HEK293 (cell line): Measurements from ENCODE around the gene IZUMO2.
"Not testable (repeated sequence)": the region's sequence is repeated elsewhere in the genome, so short reads cannot be mapped to it uniquely, and the experiment has no call there.

Experiments used
- CTCF ChIA-PET: fragments of 350-600 bp; formaldehyde crosslinking; extraction: SDS; loops from one replicate; lab custom pipeline; 2021; ENCODE audit warnings: antibody characterized with exemption; lab: Yijun Ruan, JAX
- POLR2A ChIA-PET: fragments of 300-600 bp; formaldehyde crosslinking; extraction: SDS; loops from one replicate; lab custom pipeline; 2020; ENCODE audit warnings: antibody characterized with exemption, inconsistent platforms; lab: Yijun Ruan, JAX
- H3K27ac ChIP-seq: fragments of 200-500 bp; sonication (Bioruptor generic); 2 replicates; pipeline ENCODE4 v1.5.1; 2014; ENCODE audit warnings: low read depth, low read length, control low read depth, inconsistent platforms; ENCODE audit errors: extremely low read depth
- H3K36me3 ChIP-seq, 2 experiments: fragments of 200-500 bp in 1 of 2; sonication (Bioruptor generic) in 1 of 2; 1 replicate in 1 of 2; 2 replicates in 1 of 2; pipeline ENCODE4 v1.5.1; 2014 to 2017; ENCODE audit warnings: inconsistent platforms in 2 of 2, low read length in 2 of 2; ENCODE audit not compliant: control insufficient read depth in 2 of 2, insufficient read depth in 1 of 2
- H3K4me1 ChIP-seq: fragments of 200-500 bp; sonication (Bioruptor generic); 2 replicates; pipeline ENCODE4 v1.5.1; 2014; ENCODE audit warnings: mild to moderate bottlenecking, low read length, inconsistent platforms; ENCODE audit not compliant: control insufficient read depth, insufficient read depth
- H3K4me3 ChIP-seq: 2 replicates; pipeline ENCODE4 v1.5.1; 2011; ENCODE audit warnings: low read depth, mild to moderate bottlenecking, control low read depth, low read length, moderate library complexity
- H3K9me3 ChIP-seq: fragments of 200-500 bp; sonication (Bioruptor generic); 2 replicates; pipeline ENCODE4 v1.5.1; 2014; ENCODE audit warnings: low read depth, low read length, inconsistent platforms; ENCODE audit not compliant: control insufficient read depth, insufficient read depth
- GLIS2 ChIP-seq: fragments of 450-650 bp; formaldehyde crosslinking; IDR thresholded peaks from 2 replicates; pipeline ENCODE4 v1.5.1; 2016; ENCODE audit warnings: missing biosample characterization, missing genetic modification characterization
- IKZF3 ChIP-seq: fragments of 450-650 bp; IDR thresholded peaks from 2 replicates; pipeline ENCODE4 v1.5.0; 2018; ENCODE audit warnings: missing biosample characterization, mild to moderate bottlenecking, missing genetic modification characterization, moderate library complexity
- KLF16 ChIP-seq: fragments of 450-650 bp; formaldehyde crosslinking; IDR thresholded peaks from 2 replicates; pipeline ENCODE4 v1.5.1; 2017; ENCODE audit warnings: missing biosample characterization, missing genetic modification characterization
- RBAK ChIP-seq: fragments of 450-650 bp; formaldehyde crosslinking; IDR thresholded peaks from 2 replicates; pipeline ENCODE4 v1.5.1; 2016; ENCODE audit warnings: missing biosample characterization, missing genetic modification characterization
- SP7 ChIP-seq: fragments of 450-650 bp; formaldehyde crosslinking; IDR thresholded peaks from 2 replicates; pipeline ENCODE4 v1.5.1; 2016; ENCODE audit warnings: missing biosample characterization, missing genetic modification characterization
- YY2 ChIP-seq: fragments of 450-650 bp; formaldehyde crosslinking; IDR thresholded peaks from 2 replicates; pipeline ENCODE4 v1.5.1; 2016; ENCODE audit warnings: missing biosample characterization, missing genetic modification characterization
- ZBTB17 ChIP-seq: fragments of 450-650 bp; formaldehyde crosslinking; IDR thresholded peaks from 2 replicates; pipeline ENCODE4 v1.5.1; 2016; ENCODE audit warnings: missing biosample characterization, missing genetic modification characterization
- ZBTB20 ChIP-seq: fragments of 450-650 bp; formaldehyde crosslinking; IDR thresholded peaks from 2 replicates; pipeline ENCODE4 v1.5.1; 2016; ENCODE audit warnings: missing biosample characterization, missing genetic modification characterization
- ZEB2 ChIP-seq: fragments of 450-650 bp; formaldehyde crosslinking; IDR thresholded peaks from 2 replicates; pipeline ENCODE4 v1.5.1; 2016; ENCODE audit warnings: missing biosample characterization, missing genetic modification characterization
- ZFP69B ChIP-seq: fragments of 450-650 bp; formaldehyde crosslinking; IDR thresholded peaks from 2 replicates; pipeline ENCODE4 v1.5.1; 2016; ENCODE audit warnings: missing biosample characterization, missing genetic modification characterization
- ZNF121 ChIP-seq: fragments of 450-650 bp; formaldehyde crosslinking; IDR thresholded peaks from 2 replicates; pipeline ENCODE4 v1.5.1; 2016; ENCODE audit warnings: missing biosample characterization, missing genetic modification characterization
- ZNF2 ChIP-seq: fragments of 450-650 bp; formaldehyde crosslinking; IDR thresholded peaks from 2 replicates; pipeline ENCODE4 v1.5.1; 2016; ENCODE audit warnings: missing biosample characterization, missing genetic modification characterization
- ZNF280D ChIP-seq: fragments of 450-650 bp; formaldehyde crosslinking; IDR thresholded peaks from 2 replicates; pipeline ENCODE4 v1.5.1; 2016; ENCODE audit warnings: missing biosample characterization, missing genetic modification characterization
- ZNF335 ChIP-seq: fragments of 450-650 bp; formaldehyde crosslinking; conservative IDR thresholded peaks from 2 replicates; pipeline ENCODE4 v1.5.1; 2016; ENCODE audit warnings: missing biosample characterization, missing genetic modification characterization
- ZNF341 ChIP-seq: fragments of 450-650 bp; formaldehyde crosslinking; IDR thresholded peaks from 2 replicates; pipeline ENCODE4; 2016; ENCODE audit warnings: low read depth, missing biosample characterization, missing genetic modification characterization
- ZNF362 ChIP-seq: fragments of 450-650 bp; formaldehyde crosslinking; IDR thresholded peaks from 2 replicates; pipeline ENCODE4 v1.5.1; 2016; ENCODE audit warnings: missing biosample characterization, missing genetic modification characterization
- ZNF366 ChIP-seq: fragments of 450-650 bp; formaldehyde crosslinking; conservative IDR thresholded peaks from 2 replicates; pipeline ENCODE4 v1.5.1; 2016; ENCODE audit warnings: missing biosample characterization, missing genetic modification characterization
- ZNF580 ChIP-seq: fragments of 450-650 bp; formaldehyde crosslinking; IDR thresholded peaks from 2 replicates; pipeline ENCODE4 v1.5.1; 2016; ENCODE audit warnings: missing biosample characterization, missing genetic modification characterization
- ZNF600 ChIP-seq: fragments of 450-650 bp; formaldehyde crosslinking; IDR thresholded peaks from 2 replicates; pipeline ENCODE4 v1.5.1; 2016; ENCODE audit warnings: missing biosample characterization, missing genetic modification characterization
- ZNF660 ChIP-seq: fragments of 450-650 bp; IDR thresholded peaks from 2 replicates; pipeline ENCODE4 v1.5.1; 2018; ENCODE audit warnings: missing biosample characterization, mild to moderate bottlenecking, missing genetic modification characterization
- ZXDB ChIP-seq: fragments of 450-650 bp; formaldehyde crosslinking; IDR thresholded peaks from 2 replicates; pipeline ENCODE4 v1.5.1; 2016; ENCODE audit warnings: missing biosample characterization, missing genetic modification characterization
- TF ChIP-seq, protein P1 (sequence below): fragments of 450-650 bp; formaldehyde crosslinking; IDR thresholded peaks from 2 replicates; pipeline ENCODE4 v1.5.1; 2016; ENCODE audit warnings: missing biosample characterization, missing genetic modification characterization
- TF ChIP-seq, protein P2 (sequence below): fragments of 450-650 bp; formaldehyde crosslinking; IDR thresholded peaks from 2 replicates; pipeline ENCODE4 v1.5.1; 2017; ENCODE audit warnings: missing biosample characterization, missing genetic modification characterization
- TF ChIP-seq, protein P3 (sequence below): fragments of 450-650 bp; formaldehyde crosslinking; IDR thresholded peaks from 2 replicates; pipeline ENCODE4 v1.5.1; 2016; ENCODE audit warnings: missing biosample characterization, missing genetic modification characterization
- TF ChIP-seq, protein P4 (sequence below): fragments of 450-650 bp; formaldehyde crosslinking; optimal IDR thresholded peaks from 2 replicates; pipeline ENCODE3; 2016; ENCODE audit warnings: missing biosample characterization, mild to moderate bottlenecking, missing genetic modification characterization

Gene IZUMO2

DNA sequence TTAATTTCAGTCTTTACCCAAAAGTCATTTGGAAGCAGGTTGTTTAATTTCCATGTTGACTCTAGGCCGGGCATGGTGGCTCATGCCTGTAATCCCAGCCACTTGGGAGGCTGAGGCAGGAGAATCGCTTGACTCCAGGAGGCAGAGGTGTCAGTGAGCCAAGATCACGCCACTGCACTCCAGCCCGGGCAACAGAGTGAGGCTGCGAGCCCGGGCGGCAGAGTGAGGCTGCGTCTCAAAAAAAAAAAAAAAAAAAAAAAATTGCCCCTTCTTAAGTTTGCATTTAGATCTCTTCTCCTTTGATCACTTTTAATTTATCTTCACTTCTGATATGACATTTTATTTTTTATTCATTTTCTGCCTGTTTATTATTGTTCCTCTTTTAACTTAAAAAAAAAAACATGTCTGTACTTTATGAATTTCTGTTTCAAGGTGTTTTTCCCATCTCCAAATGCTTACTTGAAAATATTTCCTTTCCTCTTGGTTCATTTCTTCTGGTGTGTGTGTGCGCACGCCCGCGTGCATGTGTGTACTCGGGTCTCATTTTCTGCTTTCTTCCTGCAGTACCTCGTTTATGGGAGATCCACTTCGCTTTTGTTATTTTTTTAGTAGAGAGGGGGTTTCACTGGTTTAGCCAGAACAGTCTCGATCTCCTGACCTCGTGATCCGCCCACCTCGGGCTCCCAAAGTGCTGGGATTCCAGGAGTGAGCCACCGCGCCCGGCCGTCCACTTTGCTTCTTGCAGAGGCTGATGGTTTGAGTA is 26.3 kb downstream of the IZUMO2 start:
- POLR2A ChIA-PET, H3K4me1 ChIP-seq, H3K27ac ChIP-seq, H3K9me3 ChIP-seq, H3K36me3 ChIP-seq: not testable (repeated sequence)
- H3K4me3 ChIP-seq = peak overlapping the region; percentile 17
- CTCF ChIA-PET = interaction anchor here (0.7 to 1.5 kb wide), 9 partner anchors 10 to 540 kb away, joined by 3 to 18 read pairs (median 6); no protein-coding TSS in a partner anchor
- TF ChIP-seq ZNF335 = peak; percentile 81
- 0 out of 2 replicates have a peak, but pooled peaks have one; percentile 23 for TF ChIP-seq KLF16 (tag by site-specific recombination)
- TF ChIP-seq, protein P1, sequence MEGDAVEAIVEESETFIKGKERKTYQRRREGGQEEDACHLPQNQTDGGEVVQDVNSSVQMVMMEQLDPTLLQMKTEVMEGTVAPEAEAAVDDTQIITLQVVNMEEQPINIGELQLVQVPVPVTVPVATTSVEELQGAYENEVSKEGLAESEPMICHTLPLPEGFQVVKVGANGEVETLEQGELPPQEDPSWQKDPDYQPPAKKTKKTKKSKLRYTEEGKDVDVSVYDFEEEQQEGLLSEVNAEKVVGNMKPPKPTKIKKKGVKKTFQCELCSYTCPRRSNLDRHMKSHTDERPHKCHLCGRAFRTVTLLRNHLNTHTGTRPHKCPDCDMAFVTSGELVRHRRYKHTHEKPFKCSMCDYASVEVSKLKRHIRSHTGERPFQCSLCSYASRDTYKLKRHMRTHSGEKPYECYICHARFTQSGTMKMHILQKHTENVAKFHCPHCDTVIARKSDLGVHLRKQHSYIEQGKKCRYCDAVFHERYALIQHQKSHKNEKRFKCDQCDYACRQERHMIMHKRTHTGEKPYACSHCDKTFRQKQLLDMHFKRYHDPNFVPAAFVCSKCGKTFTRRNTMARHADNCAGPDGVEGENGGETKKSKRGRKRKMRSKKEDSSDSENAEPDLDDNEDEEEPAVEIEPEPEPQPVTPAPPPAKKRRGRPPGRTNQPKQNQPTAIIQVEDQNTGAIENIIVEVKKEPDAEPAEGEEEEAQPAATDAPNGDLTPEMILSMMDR (tag by site-specific recombination) = peak; percentile 19; the same call in 1 of the 2 replicates
- TF ChIP-seq, protein P2, sequence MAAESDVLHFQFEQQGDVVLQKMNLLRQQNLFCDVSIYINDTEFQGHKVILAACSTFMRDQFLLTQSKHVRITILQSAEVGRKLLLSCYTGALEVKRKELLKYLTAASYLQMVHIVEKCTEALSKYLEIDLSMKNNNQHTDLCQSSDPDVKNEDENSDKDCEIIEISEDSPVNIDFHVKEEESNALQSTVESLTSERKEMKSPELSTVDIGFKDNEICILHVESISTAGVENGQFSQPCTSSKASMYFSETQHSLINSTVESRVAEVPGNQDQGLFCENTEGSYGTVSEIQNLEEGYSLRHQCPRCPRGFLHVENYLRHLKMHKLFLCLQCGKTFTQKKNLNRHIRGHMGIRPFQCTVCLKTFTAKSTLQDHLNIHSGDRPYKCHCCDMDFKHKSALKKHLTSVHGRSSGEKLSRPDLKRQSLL (tag by site-specific recombination) = peak; percentile 56; the same call in 1 of the 2 replicates
- TF ChIP-seq ZBTB20 (tag by site-specific recombination) = peak; percentile 95
- peak; percentile 100 for TF ChIP-seq ZNF362 (tag by site-specific recombination)
- peak; percentile 79 for TF ChIP-seq ZNF366 (tag by site-specific recombination)
- TF ChIP-seq ZBTB17 (tag by site-specific recombination) = peak; percentile 97
- TF ChIP-seq ZNF280D (tag by site-specific recombination) = 0 out of 2 replicates have a peak, but pooled peaks have one; percentile 49
- TF ChIP-seq, protein P3, sequence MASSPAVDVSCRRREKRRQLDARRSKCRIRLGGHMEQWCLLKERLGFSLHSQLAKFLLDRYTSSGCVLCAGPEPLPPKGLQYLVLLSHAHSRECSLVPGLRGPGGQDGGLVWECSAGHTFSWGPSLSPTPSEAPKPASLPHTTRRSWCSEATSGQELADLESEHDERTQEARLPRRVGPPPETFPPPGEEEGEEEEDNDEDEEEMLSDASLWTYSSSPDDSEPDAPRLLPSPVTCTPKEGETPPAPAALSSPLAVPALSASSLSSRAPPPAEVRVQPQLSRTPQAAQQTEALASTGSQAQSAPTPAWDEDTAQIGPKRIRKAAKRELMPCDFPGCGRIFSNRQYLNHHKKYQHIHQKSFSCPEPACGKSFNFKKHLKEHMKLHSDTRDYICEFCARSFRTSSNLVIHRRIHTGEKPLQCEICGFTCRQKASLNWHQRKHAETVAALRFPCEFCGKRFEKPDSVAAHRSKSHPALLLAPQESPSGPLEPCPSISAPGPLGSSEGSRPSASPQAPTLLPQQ (tag by site-specific recombination) = 0 out of 2 replicates have a peak, but pooled peaks have one; percentile 42
- TF ChIP-seq IKZF3 (tag by site-specific recombination) = peak; percentile 73
- TF ChIP-seq ZNF600 (tag by site-specific recombination) = peak; percentile 55; the same call in 1 of the 2 replicates
- TF ChIP-seq ZNF580 = peak; percentile 44; the same call in 1 of the 2 replicates
- peak; percentile 69; the same call in 1 of the 2 replicates for TF ChIP-seq SP7 (tag by site-specific recombination)
- peak; percentile 44; the same call in 1 of the 2 replicates for TF ChIP-seq YY2 (tag by site-specific recombination)
- TF ChIP-seq, protein P4, sequence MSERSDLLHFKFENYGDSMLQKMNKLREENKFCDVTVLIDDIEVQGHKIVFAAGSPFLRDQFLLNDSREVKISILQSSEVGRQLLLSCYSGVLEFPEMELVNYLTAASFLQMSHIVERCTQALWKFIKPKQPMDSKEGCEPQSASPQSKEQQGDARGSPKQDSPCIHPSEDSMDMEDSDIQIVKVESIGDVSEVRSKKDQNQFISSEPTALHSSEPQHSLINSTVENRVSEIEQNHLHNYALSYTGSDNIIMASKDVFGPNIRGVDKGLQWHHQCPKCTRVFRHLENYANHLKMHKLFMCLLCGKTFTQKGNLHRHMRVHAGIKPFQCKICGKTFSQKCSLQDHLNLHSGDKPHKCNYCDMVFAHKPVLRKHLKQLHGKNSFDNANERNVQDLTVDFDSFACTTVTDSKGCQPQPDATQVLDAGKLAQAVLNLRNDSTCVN (tag by site-specific recombination) = peak; percentile 50
- TF ChIP-seq ZEB2 (tag by site-specific recombination) = peak; percentile 34; the same call in 1 of the 2 replicates
- TF ChIP-seq ZFP69B (tag by site-specific recombination) = peak; percentile 32; the same call in 1 of the 2 replicates
- 0 out of 2 replicates have a peak, but pooled peaks have one; percentile 66 for TF ChIP-seq ZNF2
- peak; percentile 85; the same call in 1 of the 2 replicates for TF ChIP-seq ZNF121 (tag by site-specific recombination)
- TF ChIP-seq ZNF660 = peak; percentile 1; the same call in 1 of the 2 replicates
- 0 out of 2 replicates have a peak, but pooled peaks have one; percentile 17 for TF ChIP-seq GLIS2 (tag by site-specific recombination)
- TF ChIP-seq RBAK (tag by site-specific recombination) = 0 out of 2 replicates have a peak, but pooled peaks have one; percentile 39
- TF ChIP-seq ZXDB (tag by site-specific recombination) = peak; percentile 50; the same call in 1 of the 2 replicates
- TF ChIP-seq ZNF341 (tag by site-specific recombination) = peak; percentile 55; the same call in 1 of the 2 replicates
